Naive B cell (primary cell): Measurements from ENCODE around the gene MARK3. TPM values are rescaled to one million over a fixed set of nuclear protein-coding genes. Genes with fewer than 3 reads are reported as not detected.

Source experiments
- ATAC-seq, 2 donors: fragments of 150-1000 bp; cut with Tn5 transposase; 2 replicates each; pipeline ENCODE4 v1.10.0; 2021; ENCODE audit warnings: low read depth in 2 of 2, mild to moderate bottlenecking in 2 of 2, moderate library complexity in 2 of 2
- DNase-seq: peaks from one replicate; pipeline ENCODE4 v3.0.0; 2022
- H3K27ac Mint-ChIP-seq, 6 donors: one replicate each; pipeline ENCODE4 v1.8.0; 2020 to 2022; ENCODE audit warnings: mild to moderate bottlenecking in 6 of 6, mixed read lengths in 6 of 6, moderate library complexity in 5 of 6, inconsistent platforms in 2 of 6
- H3K27me3 Mint-ChIP-seq, 3 donors: one replicate each; pipeline ENCODE4 v1.8.0; 2021 to 2022; ENCODE audit warnings: mixed read lengths in 3 of 3, mild to moderate bottlenecking in 1 of 3
- H3K36me3 Mint-ChIP-seq, 2 donors: one replicate each; pipeline ENCODE4 v1.8.0; 2020 to 2022; ENCODE audit warnings: mixed read lengths in 2 of 2, inconsistent platforms in 1 of 2, mild to moderate bottlenecking in 1 of 2
- H3K4me1 Mint-ChIP-seq, 3 donors: one replicate each; pipeline ENCODE4 v1.8.0; 2020 to 2022; ENCODE audit warnings: mixed read lengths in 3 of 3, inconsistent platforms in 1 of 3, mild to moderate bottlenecking in 1 of 3, moderate library complexity in 1 of 3
- H3K4me3 Mint-ChIP-seq, 8 donors: one replicate each; pipeline ENCODE4 v1.8.0; 2020 to 2022; ENCODE audit warnings: mild to moderate bottlenecking in 8 of 8, mixed read lengths in 8 of 8, moderate library complexity in 8 of 8, inconsistent platforms in 2 of 8
- H3K9me3 Mint-ChIP-seq, 7 donors: one replicate each; pipeline ENCODE4 v1.8.0; 2020 to 2022; ENCODE audit warnings: mixed read lengths in 7 of 7, mild to moderate bottlenecking in 5 of 7, inconsistent platforms in 2 of 7, moderate library complexity in 1 of 7
- polyA plus RNA-seq, 6 donors: library from polyadenylated mRNA; unstranded; fragments of 300-500 nt; fragmentation: Illumina TruSeq; gene quantifications; one replicate each; pipeline ENCODE4 v1.2.3, GENCODE V29; 2021; ENCODE audit warnings: low read depth in 6 of 6

The MARK3 gene
- polyA plus RNA-seq, 6 donors from 2014 or later, result 31.4 to 61.4 (median 34.6) TPM

- Mint-ChIP-seq H3K4me3 (no peak overlapping the region), H3K27ac (peak overlapping the region in 2 of 6 donors; percentile 34 to 44), H3K4me1 (peaks cover 31 to 46% (median 42%) of the 10 kb centered on the region in 3 donors), H3K27me3 (no peaks in the 10 kb centered on the region), H3K9me3 (no peaks in the 10 kb centered on the region), H3K36me3 (no peaks in the 10 kb centered on the region)
- ATAC-seq, result no peak
- DNase-seq, result no peak
Measured at GRCh38 chr14:103442288-103442687, 57.1 kb downstream of the MARK3 start.

DNA sequence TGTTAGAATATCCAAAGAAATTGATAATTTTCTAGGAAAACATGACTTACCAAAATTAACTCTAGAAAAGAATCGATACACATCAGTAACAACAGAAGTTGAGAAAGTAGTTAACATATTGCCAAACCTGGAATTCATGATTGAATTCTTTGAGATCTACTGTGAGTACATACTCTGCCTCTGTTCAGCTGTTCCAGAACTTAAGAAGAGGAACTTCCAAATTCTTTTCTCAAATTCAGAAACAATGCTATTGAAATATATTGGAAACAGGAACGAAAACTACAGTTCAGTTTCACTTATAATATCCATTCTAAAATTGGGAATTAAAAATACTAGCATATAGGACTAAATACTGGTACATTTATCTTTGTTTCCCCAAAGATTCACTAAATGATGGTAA lies 57.9 kb downstream of the MARK3 start:
- no peaks in the 10 kb centered on the region for H3K9me3 Mint-ChIP-seq
- no peak for ATAC-seq
- H3K4me3 Mint-ChIP-seq, result no peak overlapping the region
- peak overlapping the region in 1 of 6 donors; percentile 27 for H3K27ac Mint-ChIP-seq
- no peaks in the 10 kb centered on the region for H3K36me3 Mint-ChIP-seq
- H3K27me3 Mint-ChIP-seq, result no peaks in the 10 kb centered on the region
- peaks cover 39 to 52% (median 50%) of the 10 kb centered on the region in 3 donors for H3K4me1 Mint-ChIP-seq
- DNase-seq, result no peak

- peaks cover 40 to 50% (median 48%) of the 10 kb centered on the region in 3 donors for H3K4me1 Mint-ChIP-seq
- H3K27ac Mint-ChIP-seq, result peak overlapping the region in 2 of 6 donors; percentile 16 to 56
- no peaks in the 10 kb centered on the region for H3K36me3 Mint-ChIP-seq
- no peaks in the 10 kb centered on the region for H3K9me3 Mint-ChIP-seq
- DNase-seq (no peak), ATAC-seq (no peak)
- no peaks in the 10 kb centered on the region for H3K27me3 Mint-ChIP-seq
- no peak overlapping the region for H3K4me3 Mint-ChIP-seq
Measured at GRCh38 chr14:103444837-103445524, 59.8 kb downstream of the MARK3 start.

DNA sequence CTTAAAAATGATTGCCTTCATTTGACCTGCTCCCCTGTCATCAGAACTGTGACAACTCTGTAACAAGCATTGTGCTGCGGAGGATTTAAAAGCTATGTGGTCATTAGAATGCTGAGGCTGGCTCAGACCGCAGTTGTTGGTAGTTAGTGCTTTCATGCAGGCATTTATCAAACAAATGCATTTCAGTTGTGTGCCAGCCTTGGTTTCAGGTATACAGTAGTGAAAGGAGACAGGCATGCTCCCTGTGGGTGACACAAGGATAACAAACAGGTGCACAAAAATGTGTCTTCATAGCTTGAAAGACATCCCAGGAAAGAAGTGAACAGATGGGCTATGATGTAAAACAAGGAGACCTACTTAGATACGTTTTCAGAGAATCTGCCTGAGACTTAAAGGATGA lies 60.6 kb downstream of the MARK3 start:
- Mint-ChIP-seq H3K36me3 (no peaks in the 10 kb centered on the region), H3K4me3 (no peak overlapping the region), H3K27me3 (no peaks in the 10 kb centered on the region), H3K4me1 (peaks cover 40 to 50% (median 45%) of the 10 kb centered on the region in 3 donors), H3K27ac (peak overlapping the region in 2 of 6 donors; percentile 32 to 74), H3K9me3 (no peaks in the 10 kb centered on the region)
- ATAC-seq (no peak), DNase-seq (no peak)

DNA sequence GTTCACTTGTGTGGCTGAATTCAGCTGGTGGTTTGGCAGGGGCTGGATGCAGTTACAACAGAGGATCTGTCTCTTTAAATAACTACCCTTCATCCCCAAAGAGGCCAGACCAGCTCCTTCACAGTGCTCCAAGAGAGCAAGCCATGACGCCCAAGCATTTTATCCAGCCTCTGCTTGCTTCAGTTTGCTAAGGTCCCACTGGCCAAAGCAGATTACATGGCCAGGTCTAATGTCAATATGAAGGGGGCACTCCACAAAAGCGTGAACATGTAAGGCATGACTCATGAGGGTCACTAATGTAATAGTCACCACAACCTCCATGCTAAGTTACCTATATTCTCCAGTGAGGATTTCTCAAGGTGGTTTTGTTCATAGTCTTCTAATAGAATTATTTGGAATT lies 62.9 kb downstream of the MARK3 start:
- Mint-ChIP-seq H3K4me3 (peak overlapping the region in 1 of 8 donors; percentile 13), H3K9me3 (no peaks in the 10 kb centered on the region), H3K4me1 (peaks cover 36 to 46% (median 37%) of the 10 kb centered on the region in 3 donors), H3K27ac (peak overlapping the region in 4 of 6 donors; percentile 29 to 96 (median 66)), H3K36me3 (peaks cover 0 to 9% of the 10 kb centered on the region in 2 donors), H3K27me3 (no peaks in the 10 kb centered on the region)
- ATAC-seq (no peak), DNase-seq (no peak)

DNA sequence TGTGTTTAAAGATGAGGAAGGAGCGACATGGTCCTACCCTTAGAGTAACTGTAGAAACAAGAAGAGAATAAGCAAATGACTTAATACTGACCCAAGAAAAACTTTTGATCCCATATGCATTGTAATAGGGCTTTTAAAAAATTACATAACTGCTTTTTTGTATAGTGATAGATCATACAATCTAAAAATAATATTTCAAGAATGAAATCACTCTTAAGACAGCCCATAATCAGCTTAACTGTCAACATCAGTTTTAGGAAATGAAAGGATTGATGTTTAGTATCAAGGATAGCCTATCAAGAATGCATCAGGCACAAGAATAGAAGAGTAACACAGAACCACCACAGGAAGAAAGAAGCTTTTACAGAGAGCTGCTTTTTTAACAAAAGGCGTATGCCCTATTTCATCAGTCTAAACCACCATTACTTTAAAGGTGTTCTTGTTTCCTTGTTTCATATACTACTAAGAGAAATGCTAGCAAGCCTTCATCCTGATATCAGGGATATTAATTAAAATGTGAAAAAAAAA lies 64.5 kb downstream of the MARK3 start:
- Mint-ChIP-seq H3K27ac (peak overlapping the region in 4 of 6 donors; percentile 52 to 83 (median 68)), H3K4me3 (no peak overlapping the region), H3K27me3 (no peaks in the 10 kb centered on the region), H3K4me1 (peaks cover 29 to 35% (median 31%) of the 10 kb centered on the region in 3 donors), H3K9me3 (no peaks in the 10 kb centered on the region), H3K36me3 (peaks cover 0 to 9% of the 10 kb centered on the region in 2 donors)
- DNase-seq (no peak), ATAC-seq (no peak)

- ATAC-seq (no peak), DNase-seq (no peak)
- Mint-ChIP-seq H3K36me3 (peaks cover 0 to 9% of the 10 kb centered on the region in 2 donors), H3K27ac (no peak overlapping the region), H3K4me3 (no peak overlapping the region), H3K9me3 (no peaks in the 10 kb centered on the region), H3K27me3 (no peaks in the 10 kb centered on the region), H3K4me1 (peaks cover 24 to 31% (median 29%) of the 10 kb centered on the region in 3 donors)
Measured at GRCh38 chr14:103450416-103450815, 65.2 kb downstream of the MARK3 start.

DNA sequence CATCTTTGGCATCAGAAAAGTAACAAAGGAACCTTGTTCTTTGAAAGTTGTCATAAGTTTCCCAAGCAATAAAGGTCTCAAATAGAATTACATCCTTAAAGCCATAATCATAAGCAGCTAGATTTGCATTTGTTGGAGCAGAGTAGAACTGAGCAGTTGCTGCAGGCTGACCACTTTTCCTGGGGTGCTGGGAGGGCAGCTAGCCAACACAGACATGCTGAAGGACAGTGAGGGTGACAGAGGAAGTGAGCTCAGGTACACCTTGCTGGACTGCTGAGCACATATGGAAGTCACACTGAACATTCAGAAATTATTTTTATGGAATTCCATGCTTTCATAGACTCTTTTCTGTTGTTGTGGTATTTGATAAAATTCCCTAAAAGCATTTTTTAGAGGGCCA lies 66.2 kb downstream of the MARK3 start:
- no peak for DNase-seq
- Mint-ChIP-seq H3K27ac (peak overlapping the region in 1 of 6 donors; percentile 73), H3K27me3 (no peaks in the 10 kb centered on the region), H3K4me1 (peaks cover 21 to 23% (median 23%) of the 10 kb centered on the region in 3 donors), H3K36me3 (peaks cover 6 to 14% of the 10 kb centered on the region in 2 donors), H3K9me3 (no peaks in the 10 kb centered on the region), H3K4me3 (no peak overlapping the region)
- no peak for ATAC-seq

DNA sequence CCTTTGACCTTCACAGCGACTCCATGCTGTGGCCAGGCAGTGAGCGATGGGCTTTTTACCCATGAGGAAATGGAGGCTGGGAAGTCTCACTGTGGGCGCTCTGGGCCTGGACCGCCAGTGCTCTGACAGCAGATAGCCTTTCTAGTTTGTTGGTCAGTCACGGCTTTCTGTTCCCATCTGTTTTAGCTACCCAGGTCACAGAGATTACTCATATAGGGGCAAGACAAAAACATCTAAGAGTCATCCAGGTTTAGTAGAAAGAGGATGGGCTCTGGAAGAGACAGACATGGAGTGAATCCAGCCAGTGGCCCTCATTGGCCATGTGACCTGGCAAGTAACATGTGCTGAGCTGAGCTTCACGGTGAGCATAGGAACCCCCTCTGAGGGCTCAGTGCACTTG lies 68.6 kb downstream of the MARK3 start:
- H3K4me1 Mint-ChIP-seq, result peaks cover 4 to 6% (median 6%) of the 10 kb centered on the region in 3 donors
- ATAC-seq (no peak), DNase-seq (no peak)
- H3K4me3 Mint-ChIP-seq, result no peak overlapping the region
- no peaks in the 10 kb centered on the region for H3K27me3 Mint-ChIP-seq
- no peaks in the 10 kb centered on the region for H3K9me3 Mint-ChIP-seq
- peaks cover 7 to 17% of the 10 kb centered on the region in 2 donors for H3K36me3 Mint-ChIP-seq
- H3K27ac Mint-ChIP-seq, result peak overlapping the region in 3 of 6 donors; percentile 32 to 44 (median 39)

GRCh38 chr14:103456167-103456835 lies 71.1 kb downstream of the MARK3 start:
- Mint-ChIP-seq H3K27me3 (no peaks in the 10 kb centered on the region), H3K36me3 (peaks cover 7 to 17% of the 10 kb centered on the region in 2 donors), H3K27ac (peak overlapping the region in 3 of 6 donors; percentile 1 to 16 (median 8)), H3K9me3 (no peaks in the 10 kb centered on the region), H3K4me1 (peaks cover 2 to 6% (median 6%) of the 10 kb centered on the region in 3 donors), H3K4me3 (no peak overlapping the region)
- ATAC-seq (no peak), DNase-seq (no peak)

DNA sequence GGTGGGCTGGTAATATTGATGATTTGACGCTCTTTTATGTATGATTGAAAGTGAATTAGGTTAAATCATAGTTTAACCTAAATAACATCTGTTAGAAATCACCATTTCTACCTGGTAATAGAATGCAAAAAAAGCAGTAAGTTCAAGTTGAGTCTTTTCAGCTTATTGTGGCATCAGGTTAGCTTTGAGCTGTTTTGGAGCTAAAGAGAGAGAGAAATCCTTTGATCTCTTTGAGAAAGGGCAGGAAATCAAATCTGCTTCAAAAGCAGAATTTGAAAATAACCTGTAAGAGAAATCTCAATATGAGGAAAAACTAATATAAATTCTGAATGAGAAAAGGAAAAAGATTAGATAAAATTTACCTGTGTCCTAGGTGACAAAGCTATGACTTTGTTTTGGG lies 75.2 kb downstream of the MARK3 start:
- H3K36me3 Mint-ChIP-seq, result peaks cover 20 to 24% of the 10 kb centered on the region in 2 donors
- no peak for ATAC-seq

GRCh38 chr14:103463149-103463548 lies 77.9 kb downstream of the MARK3 start:
- DNase-seq (no peak), ATAC-seq (no peak)
- no peaks in the 10 kb centered on the region for H3K9me3 Mint-ChIP-seq
- H3K36me3 Mint-ChIP-seq, result peaks cover 15 to 17% of the 10 kb centered on the region in 2 donors
- H3K4me1 Mint-ChIP-seq, result no peaks in the 10 kb centered on the region
- no peaks in the 10 kb centered on the region for H3K27me3 Mint-ChIP-seq
- no peak overlapping the region for H3K4me3 Mint-ChIP-seq
- peak overlapping the region in 2 of 6 donors; percentile 0 to 43 for H3K27ac Mint-ChIP-seq

More for the DNA sequence above, 75.2 kb downstream of the MARK3 start:
- DNase-seq, result no peak
- H3K27me3 Mint-ChIP-seq, result no peaks in the 10 kb centered on the region
- H3K4me1 Mint-ChIP-seq, result peaks cover 2 to 6% (median 6%) of the 10 kb centered on the region in 3 donors
- H3K27ac Mint-ChIP-seq, result peak overlapping the region in 1 of 6 donors; percentile 37
- no peaks in the 10 kb centered on the region for H3K9me3 Mint-ChIP-seq
- H3K4me3 Mint-ChIP-seq, result no peak overlapping the region

DNA sequence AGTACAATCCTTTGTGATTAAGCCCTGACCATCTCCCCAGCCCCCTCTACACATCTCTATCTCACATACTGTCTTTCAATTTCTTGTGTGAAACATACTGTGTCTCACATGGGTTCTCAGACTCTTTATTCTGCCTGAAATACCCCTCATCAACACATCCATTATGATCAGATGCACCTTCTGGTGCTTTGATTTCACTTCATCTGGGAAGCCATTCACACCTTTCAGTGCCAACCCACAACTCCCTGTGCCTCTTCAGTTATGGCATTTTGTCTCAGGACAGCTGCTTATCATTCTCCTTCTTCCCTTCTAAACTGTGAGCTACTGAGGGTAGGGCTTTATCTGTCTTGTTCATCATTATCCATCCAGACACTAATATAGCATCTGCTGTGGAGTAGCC lies 78.6 kb downstream of the MARK3 start:
- H3K27ac Mint-ChIP-seq, result peak overlapping the region in 2 of 6 donors; percentile 0 to 43
- no peak for ATAC-seq
- H3K36me3 Mint-ChIP-seq, result peaks cover 15 to 17% of the 10 kb centered on the region in 2 donors
- H3K9me3 Mint-ChIP-seq, result no peaks in the 10 kb centered on the region
- no peak overlapping the region for H3K4me3 Mint-ChIP-seq
- DNase-seq, result no peak
- no peaks in the 10 kb centered on the region for H3K27me3 Mint-ChIP-seq
- H3K4me1 Mint-ChIP-seq, result no peaks in the 10 kb centered on the region
